A549 (cell line): ENCODE measurements around the gene ATXN10.

Experiments used
- TF ChIP-seq, protein P1 (sequence below): fragments of >200 bp; sonication (Bioruptor Twin); formaldehyde crosslinking; IDR thresholded peaks from 3 replicates; pipeline ENCODE4 v1.5.1; 2016
- TF ChIP-seq, protein P2 (sequence below): IDR thresholded peaks from 2 replicates; pipeline ENCODE4 v1.6.1; 2012

DNA sequence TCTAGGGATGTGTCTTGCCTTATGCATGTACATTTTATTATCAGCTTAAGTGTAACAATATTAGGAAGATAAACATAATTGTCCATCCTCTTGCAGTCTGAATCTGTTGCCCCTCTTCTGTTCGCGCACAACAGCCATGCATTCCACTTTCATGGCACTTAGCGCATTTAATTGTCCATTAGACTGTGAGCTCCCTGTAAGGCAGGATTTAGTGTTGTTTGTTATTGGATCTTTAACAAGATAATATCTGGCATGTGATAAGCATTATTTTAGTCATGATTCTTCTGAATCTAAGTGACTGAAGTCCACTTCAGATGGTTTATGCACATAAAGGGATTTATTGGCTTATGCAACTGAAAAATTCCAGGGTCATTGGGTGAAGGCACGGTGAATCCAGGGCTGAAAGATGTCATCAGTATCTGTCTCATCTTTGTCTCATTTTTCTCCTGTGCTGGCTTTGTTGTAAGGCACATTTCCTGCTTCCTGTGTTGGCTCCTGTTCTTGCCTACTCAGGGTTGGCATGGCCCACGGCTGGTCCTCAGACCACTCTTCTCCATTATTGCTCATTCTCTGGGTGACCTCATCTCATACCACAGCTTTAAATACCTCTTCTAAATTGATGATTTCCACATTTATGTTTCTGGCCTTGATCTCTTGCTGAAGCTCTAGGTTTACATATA is 37.6 kb downstream of the ATXN10 start:
- TF ChIP-seq, protein P1, sequence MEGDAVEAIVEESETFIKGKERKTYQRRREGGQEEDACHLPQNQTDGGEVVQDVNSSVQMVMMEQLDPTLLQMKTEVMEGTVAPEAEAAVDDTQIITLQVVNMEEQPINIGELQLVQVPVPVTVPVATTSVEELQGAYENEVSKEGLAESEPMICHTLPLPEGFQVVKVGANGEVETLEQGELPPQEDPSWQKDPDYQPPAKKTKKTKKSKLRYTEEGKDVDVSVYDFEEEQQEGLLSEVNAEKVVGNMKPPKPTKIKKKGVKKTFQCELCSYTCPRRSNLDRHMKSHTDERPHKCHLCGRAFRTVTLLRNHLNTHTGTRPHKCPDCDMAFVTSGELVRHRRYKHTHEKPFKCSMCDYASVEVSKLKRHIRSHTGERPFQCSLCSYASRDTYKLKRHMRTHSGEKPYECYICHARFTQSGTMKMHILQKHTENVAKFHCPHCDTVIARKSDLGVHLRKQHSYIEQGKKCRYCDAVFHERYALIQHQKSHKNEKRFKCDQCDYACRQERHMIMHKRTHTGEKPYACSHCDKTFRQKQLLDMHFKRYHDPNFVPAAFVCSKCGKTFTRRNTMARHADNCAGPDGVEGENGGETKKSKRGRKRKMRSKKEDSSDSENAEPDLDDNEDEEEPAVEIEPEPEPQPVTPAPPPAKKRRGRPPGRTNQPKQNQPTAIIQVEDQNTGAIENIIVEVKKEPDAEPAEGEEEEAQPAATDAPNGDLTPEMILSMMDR: no peak
- TF ChIP-seq, protein P2, sequence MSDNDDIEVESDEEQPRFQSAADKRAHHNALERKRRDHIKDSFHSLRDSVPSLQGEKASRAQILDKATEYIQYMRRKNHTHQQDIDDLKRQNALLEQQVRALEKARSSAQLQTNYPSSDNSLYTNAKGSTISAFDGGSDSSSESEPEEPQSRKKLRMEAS: peak; percentile 55
